GM11168 (cell line): Measurements from ENCODE around the gene CHI3L1.

Source experiments
- in situ Hi-C: fragments of 300-500 bp; cut with MboI; formaldehyde crosslinking; loops from one replicate; pipeline ENCODE4 v1.12.0; 2022; ENCODE audit warnings: low sequenced_read_pairs; ENCODE audit not compliant: unreplicated experiment

CHI3L1 gene

DNA sequence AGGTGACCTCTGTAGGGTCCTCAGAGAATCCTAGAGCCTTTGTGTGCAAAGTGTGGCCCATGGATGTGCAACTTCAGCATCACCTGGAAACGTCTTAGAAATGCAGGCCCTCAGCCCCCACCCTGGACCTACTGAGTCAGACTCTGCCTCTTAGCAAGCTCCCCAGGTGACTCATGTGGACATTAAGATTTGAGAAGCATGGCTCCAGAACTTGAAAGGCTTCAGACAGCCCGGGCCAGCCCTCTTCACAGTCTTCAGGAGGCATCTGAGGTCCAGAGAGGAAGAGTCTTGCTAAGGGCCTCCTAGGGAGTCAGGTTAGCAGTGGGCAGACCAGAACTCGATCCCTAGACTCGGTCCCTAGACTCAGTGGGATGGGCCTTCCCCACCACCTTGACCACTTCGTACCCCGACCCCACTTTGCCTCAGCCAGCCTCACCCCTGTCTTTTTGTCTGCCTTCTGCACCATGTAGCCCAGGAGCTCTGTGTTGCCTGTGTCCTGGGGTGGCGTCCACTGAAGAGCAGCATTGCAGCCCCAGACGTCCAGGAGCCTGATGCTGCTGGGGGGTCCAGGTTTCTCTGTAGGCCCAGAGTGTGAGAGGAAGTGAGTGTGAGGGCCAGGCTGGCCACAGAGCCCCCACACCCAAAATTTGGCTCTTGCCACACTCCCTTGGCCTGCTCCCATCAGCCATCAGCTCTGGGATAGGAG is 15.7 kb downstream of the CHI3L1 start:
- in situ Hi-C loops = no loop called here

DNA sequence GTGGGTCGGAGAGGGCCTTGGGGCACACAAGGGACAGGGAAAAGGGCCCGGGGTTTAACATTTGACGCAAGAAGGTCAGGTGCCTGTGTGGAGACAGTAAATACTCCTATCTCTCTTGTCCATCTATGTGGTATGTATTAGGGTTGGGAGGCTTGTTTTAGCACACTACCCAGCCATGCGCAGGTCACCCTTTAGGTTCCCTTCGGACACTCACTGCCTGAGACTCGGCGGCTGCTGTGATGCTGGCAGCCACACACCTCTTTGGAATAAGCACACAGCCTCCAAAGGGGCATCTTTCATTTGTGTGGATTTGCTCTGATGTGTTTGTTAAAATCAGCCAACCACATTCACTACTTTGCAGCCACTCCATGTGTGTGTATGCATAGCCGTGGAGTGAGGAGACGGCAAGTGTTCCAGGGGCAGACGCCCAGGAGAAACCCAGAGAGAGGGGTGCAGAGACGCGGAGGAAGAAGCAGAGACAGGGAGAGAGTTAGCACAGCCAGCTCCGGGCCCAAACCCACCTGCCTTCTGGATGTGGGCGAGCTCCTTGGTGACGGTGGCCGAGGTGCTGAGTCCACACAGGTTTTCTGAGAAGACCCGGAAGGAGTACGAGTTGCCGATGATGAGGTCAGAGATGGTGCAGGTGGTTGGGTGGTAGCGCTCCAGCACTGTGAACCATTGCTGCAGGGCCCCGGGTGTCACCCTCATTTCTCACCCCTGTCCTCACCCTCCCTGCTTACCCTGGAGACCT is 16.6 kb downstream of the CHI3L1 start:
- in situ Hi-C loops = no loop called here

DNA sequence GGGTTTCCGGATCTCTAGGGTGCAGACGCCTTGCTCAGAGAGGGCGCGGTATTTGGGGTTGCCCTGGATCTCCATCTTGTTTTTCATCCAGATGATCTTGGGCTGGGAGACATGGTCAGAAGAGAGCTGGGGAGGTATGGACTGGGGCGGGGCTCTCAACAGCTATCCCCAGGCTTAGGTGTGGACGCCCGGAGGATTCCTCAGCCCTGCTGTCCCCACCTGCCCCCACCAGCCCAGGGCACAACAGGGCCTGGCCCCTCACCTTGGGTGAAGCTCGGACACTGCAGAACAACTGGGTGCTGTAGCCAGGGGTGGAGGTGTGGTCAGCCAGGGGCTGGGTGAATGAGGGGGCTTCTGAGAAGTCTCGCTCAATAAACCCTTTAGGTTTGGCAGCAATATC is 17.5 kb downstream of the CHI3L1 start:
- in situ Hi-C loops = no loop called here

DNA sequence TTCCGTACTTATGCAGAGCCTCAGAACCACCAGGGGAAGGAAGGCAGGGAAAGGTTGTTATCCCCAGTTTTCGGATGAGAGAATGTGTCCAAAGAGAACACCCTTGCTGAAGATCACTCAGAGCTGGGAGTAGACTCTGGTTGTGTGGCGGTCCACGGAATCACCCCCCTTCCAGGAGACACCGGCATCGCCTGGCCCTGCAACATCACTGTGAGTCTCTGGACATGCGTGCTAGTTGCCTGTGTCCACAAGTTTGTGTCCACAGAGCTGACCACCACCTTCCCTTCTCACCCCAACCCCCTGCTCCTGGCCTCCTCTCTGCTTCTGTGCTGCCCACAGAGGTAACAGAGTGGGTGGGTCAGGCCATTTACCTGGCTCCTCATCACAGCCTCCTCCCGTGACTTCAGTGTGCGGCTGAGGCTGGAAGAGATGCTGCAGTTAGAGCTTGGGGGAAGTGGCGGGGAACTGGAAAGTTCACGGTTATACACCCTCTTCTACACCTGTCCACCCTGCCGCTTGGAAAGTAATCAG is 18.2 kb downstream of the CHI3L1 start:
- in situ Hi-C loops = no loop called here

DNA sequence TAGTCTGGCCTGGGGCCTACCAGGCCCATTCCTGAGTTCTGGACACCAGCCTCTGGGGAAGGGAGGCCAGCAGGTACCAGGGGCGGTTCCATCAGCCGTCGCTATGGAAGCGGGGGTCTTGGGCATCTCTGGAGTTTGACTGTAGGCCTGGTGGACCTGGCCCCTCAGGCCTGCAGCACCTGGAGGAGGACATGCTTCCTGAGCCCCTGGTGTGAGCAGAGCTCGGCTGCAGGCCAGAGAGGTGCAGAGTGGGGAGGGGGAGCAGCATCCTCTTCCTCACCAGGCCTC is 18.6 kb downstream of the CHI3L1 start:
- in situ Hi-C loops = no loop called here

DNA sequence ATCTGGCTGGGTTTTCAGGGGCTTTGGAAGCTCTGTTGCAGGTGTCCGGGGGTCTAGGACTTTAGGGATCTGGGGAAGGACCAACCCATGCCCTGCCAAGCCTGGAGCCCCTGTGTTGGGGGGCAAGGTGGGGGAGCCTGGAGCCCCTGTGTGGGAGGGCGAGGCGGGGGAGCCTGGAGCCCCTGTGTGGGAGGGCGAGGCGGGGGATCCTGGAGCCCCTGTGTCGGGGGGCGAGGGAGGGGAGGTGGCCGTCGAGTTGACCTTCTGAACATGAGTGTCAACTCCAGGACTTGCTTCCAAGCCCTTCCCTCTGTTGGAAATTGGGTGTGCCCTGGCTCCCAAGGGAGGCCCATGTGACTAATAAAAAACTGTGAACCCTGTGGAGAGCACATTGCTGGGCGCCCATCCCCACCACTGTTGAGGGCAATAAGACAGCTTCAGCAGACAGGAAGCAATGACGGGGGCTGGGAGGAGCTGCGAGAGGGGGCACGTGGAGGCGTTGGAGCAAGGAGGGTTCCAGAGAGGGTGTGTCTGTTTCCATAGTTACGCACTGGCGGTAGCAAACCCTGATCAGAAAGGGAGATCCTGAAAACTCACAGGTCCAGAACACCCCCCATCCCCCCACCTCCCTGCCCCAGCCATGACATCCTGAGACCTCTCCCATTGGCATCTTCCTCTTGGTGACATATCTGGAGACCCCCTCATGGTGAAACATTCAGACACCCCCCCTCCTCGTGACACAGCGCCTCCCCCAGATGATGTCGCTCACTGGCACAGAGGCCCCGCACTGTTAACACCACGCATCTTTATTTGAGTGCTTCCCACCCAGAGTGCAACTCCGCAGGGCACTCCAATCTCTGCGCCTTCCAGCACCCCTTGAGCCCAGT is 19.2 kb downstream of the CHI3L1 start:
- in situ Hi-C loops = no loop called here

DNA sequence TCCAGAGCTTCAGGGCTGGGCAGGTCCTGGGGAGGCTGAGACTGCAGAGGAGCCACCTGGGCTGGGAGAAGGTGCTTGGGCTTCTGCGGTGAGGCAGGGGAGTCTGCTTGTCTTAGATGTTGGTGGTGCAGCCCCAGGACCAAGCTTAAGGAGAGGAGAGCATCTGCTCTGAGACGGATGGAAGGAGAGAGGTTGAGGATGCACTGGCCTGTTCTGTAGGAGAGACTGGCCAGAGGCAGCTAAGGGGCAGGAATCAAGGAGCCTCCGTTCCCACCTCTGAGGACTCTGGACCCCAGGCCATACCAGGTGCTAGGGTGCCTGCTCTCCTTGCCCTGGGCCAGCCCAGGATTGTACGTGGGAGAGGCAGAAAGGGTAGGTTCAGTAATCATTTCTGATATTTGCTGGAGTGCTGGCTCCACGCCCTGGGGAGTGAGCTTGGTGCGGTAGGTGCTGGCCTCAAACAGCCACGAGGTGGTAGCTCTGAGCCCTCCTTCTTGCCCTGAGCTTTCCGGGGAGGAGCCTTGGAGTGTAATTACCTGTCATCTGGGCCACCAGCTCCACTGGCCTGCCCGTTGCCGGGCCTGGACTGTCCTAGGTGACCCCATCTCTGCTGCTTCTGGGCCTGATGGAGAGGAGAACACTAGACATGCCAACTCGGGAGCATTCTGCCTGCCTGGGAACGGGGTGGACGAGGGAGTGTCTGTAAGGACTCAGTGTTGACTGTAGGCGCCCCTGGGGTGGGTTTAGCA is 20.1 kb downstream of the CHI3L1 start:
- in situ Hi-C loops = no loop called here

DNA sequence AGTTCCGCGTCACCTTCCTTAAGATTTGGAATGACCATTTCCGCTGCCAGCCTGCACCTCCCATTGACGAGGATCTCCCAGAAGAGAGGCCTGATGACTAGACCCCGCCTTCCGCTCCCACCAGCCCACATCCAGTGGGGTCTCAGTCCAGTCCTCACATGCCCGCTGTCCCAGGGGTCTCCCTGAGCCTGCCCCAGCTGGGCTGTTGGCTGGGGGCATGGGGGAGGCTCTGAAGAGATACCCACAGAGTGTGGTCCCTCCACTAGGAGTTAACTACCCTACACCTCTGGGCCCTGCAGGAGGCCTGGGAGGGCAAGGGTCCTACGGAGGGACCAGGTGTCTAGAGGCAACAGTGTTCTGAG is 20.7 kb downstream of the CHI3L1 start:
- in situ Hi-C loops = no loop called here

DNA sequence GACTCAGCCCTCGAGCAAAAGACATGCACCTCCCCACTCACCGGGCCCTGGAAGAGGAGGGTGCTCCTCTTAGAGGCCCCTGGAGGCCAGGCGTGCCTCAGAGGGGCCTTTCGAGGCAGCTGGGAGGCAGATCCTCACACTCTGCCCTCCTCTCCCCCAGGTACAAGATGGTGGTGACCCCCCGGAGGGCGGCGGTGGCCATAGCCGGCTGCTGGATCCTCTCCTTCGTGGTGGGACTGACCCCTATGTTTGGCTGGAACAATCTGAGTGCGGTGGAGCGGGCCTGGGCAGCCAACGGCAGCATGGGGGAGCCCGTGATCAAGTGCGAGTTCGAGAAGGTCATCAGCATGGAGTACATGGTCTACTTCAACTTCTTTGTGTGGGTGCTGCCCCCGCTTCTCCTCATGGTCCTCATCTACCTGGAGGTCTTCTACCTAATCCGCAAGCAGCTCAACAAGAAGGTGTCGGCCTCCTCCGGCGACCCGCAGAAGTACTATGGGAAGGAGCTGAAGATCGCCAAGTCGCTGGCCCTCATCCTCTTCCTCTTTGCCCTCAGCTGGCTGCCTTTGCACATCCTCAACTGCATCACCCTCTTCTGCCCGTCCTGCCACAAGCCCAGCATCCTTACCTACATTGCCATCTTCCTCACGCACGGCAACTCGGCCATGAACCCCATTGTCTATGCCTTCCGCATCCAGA is 21.3 kb downstream of the CHI3L1 start:
- in situ Hi-C loops = no loop called here

DNA sequence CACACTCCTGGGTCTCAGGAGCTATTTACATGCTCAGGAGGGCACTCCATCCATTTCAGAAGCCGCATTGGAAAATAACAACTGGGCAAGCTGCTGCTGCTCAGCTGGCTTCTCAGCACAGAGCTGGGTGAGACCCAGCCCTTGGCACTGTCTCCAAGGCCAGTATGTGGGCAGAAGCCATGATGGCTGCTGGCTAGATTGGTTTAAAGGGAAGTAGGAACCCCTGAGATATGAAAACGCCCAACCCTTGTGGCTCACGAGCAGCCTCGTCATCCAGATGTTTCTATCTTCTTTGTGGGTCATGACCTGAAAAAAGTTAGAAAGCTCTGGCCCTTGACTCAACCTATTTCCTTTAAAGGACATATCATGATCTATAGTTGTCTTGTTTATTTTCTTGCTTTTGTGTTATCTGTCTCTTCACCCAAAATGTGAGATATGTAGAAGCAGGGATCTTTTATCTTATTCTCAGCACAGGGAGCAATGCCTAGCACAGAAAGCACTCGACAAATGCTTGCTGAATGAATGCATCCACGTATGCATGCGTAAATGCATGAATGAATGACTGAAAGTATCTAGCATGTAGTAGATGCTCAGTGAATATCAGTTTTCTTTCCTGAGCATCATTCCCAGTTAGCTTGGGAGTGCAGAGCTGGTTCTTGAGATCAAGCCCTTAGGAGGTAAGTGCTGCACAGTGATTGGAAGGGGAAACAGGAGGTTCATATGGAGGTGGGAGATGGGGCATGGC is 22.4 kb downstream of the CHI3L1 start:
- in situ Hi-C loops = no loop called here

DNA sequence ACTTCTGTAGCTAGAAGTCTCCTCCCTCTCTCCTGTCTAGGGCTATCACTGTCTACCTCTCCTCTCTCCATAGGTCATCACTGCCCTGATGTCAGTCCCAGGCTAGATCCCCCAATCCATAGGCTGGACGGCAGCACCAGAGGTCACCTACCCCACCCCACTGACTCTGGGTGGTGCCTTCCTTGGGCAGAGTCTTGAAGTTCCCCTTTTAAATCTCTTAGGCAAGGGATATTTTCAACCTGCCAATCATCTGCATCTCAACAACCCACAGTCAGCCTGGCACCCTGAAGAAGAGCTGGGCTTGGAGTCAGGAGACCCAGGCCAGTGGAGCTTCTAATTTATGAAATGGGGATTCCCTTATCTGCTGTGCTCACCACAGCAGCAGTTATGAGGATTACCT is 24.1 kb downstream of the CHI3L1 start:
- in situ Hi-C loops = no loop called here

DNA sequence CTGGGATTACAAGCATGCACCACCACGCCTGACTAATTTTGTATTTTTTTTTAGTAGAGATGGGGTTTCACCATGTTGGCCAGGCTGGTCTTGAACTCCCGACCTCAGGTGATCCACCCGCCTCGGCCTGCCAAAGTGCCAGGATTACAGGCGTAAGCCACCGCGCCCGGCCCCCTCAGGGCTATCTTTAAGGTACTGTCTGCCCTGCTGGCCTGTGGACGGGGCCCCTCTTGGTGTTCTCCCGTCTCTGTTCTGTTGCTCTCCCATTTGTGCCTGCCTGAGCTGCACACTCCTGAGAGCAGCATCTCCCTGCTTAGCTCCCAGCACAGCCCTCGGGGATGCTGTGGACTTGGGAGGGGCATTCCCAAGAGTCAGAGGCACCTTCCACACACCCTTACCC is 24.8 kb downstream of the CHI3L1 start:
- in situ Hi-C loops = no loop called here

DNA sequence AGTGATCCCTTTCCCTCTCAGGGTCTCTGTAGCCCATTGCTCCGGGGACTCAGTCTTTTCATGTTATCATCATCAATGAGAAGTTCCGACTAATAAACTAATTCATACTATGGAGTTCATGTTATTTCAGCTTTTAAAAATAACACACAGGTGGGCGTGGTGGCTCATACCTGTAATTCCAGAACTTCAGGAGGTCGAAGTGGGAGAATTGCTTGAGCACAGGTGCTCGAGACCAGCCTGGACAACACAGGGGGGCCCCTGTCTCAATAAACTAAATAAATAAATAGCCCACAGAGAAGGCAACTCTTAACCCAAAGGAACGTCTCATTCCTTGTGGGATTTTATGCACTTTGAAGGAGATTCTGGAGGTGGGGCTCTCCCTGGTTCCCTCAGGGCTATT is 25.3 kb downstream of the CHI3L1 start:
- in situ Hi-C loops = no loop called here

DNA sequence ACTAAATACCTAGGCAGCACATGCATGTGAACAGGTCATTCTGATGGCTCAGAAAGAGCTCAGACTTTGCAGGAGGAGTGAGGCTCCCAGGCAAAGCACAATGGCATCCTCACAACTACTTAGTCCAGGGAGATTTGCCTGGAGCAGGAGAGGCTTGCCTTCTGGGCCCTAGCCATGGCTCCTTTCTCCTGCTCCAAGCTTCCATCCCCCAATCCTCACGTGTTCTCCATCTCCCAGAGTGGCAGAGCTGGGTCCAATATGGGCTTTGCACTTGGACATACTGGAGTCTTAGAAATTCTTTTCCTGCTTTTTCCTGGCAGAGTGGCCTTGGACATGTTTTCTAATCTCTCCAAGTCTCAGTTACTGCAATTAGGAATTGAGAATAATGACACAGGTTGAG is 26.7 kb downstream of the CHI3L1 start:
- in situ Hi-C loops = no loop called here

DNA sequence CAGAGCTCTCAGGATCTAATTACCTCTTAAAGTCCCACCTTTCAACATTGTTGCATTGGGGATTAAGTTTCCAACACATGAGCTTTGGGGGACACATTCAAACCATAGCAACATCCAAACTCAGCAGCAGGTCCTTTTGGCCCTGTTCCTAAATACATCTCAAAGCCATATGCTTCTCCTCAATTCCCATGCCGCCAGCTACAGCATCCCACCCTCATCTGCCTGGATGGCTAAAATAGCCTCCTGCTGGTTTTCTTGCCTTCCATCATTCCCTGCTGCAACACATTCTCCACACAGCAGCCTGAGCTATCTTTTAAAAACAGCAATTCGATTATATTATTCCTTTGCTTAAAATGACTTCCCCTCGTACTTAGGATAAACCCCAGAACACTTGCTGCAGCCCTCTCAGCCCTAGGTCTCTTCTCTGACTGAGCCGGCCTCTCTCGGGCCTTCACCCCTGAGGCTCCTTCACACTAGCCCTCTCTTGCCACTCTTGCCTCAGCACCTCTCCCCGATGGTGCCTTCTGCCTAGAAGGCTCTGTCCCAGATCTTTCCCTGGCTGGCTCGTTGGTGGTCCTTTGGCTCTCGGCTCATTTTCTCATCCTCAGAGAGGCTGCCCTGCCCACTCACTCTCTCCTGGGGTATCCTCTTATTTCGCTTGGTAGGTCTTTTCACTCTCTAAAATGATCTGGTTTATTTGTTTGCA is 27.4 kb downstream of the CHI3L1 start:
- in situ Hi-C loops = no loop called here

DNA sequence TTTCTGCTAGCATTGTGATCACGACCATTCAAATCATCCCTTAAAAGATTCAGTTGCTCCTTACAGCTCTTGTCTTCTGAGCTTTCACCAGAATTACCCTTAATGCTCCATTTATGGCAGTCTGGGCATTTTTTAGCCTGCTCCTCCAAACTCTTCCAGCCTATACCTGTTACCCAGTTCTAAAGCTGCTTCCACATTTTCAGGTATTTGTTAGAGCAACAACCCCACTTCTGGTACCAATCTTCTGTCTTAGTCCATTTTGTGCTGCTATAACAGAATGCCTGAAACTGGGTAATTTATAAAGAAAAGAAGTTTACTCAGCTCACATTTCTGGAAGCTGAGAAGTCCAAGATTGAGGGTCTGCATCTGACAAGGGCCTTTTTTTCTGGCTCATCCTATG is 28.1 kb downstream of the CHI3L1 start:
- in situ Hi-C loops = no loop called here

DNA sequence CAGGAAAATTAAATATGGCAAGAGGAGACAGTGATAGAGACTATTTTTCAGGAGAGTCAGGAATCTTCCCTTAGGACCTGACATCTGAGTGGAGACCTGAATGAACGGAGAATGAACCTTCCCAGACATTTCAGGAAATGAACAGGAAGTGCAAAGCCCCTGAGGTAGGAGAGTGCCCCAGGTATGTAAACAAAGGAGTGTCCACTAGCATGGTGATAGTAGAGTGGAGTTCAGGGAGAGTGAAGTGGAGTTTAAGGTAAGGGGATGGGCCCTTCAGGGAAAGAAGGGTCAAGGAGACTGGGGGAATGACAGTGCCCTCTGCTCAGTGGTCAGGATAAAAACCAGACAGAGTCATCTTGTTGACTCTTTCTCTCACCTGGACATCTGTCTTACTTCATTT is 30.2 kb downstream of the CHI3L1 start:
- in situ Hi-C loops = no loop called here

DNA sequence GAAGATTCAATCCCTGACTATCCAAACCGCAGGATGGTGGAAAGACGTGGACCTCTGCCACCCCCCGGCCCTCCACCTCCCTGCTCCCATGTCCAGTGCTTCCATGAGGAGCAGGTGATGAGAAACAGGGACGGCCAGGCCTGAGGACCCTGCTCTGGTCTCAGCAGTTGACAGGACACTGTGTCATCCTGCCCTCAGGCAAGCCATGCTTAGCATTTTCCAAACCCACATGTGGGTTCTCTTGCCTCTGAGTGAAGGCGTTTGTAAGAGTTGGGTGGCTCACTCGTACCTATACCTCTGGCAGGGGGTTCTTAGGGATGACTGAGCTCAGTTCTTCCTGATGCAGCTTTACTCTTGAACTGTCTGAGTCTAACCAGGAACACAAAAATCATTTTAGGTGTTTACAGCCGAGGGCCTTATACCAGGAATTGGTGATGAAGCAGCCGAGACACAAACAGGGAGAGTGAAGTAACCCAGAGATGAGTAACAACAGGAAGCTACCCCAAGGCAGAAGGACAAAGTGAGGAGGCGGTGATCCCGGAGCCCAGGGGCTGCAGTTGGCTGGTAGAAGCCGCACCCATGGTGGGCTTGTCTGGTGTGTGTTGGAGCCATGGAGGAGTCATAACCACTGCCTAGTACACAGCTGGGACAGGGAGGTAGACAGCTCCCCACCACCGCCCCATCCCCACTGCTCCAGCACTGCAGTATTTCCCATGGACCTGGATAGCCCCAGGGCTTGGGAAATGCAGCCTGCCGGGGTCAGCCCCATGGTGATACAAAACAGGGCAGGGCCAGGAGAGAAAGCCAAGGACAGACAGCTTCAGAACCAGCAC is 32.3 kb downstream of the CHI3L1 start:
- in situ Hi-C loops = no loop called here
